Gastroesophageal sphincter (tissue), 4 donors: ENCODE results near the gene MYOF. TPM values are rescaled to one million over a fixed set of nuclear protein-coding genes. Genes with fewer than 3 reads are reported as not detected.
"Not testable (repeated sequence)": the region's sequence is repeated elsewhere in the genome, so short reads cannot be mapped to it uniquely, and the experiment has no call there.

Experiments used
- ATAC-seq: fragments of 150-250 bp; one replicate; pipeline ENCODE4 v1.9.1; 2016; ENCODE audit warnings: mild to moderate bottlenecking, moderate library complexity
- H3K27ac ChIP-seq, 4 donors: fragments of 200-600 bp; sonication (generic) in 3 of 4; 1 replicate in 3 of 4; 2 replicates in 1 of 4; pipeline ENCODE4 v1.5.1; 2016 to 2019
- H3K27me3 ChIP-seq: fragments of 200-600 bp; sonication (generic); one replicate; pipeline ENCODE4 v1.5.1; 2019
- H3K36me3 ChIP-seq, 2 donors: fragments of 200-600 bp; sonication (generic); one replicate each; pipeline ENCODE4 v1.5.1; 2019; ENCODE audit warnings: control low read depth in 1 of 2
- H3K4me1 ChIP-seq, 3 donors: fragments of 200-600 bp; sonication (generic); 1 replicate in 2 of 3; 2 replicates in 1 of 3; pipeline ENCODE4 v1.5.1; 2016 to 2019; ENCODE audit warnings: control low read depth in 2 of 3
- H3K4me3 ChIP-seq, 2 donors: fragments of 200-600 bp; sonication (generic); one replicate each; pipeline ENCODE4 v1.5.1; 2019; ENCODE audit warnings: mild to moderate bottlenecking in 1 of 2, moderate library complexity in 1 of 2
- H3K9me3 ChIP-seq, 3 donors: fragments of 200-600 bp; sonication (generic); one replicate each; pipeline ENCODE4 v1.5.1; 2017 to 2019; ENCODE audit warnings: control low read depth in 2 of 3
- CTCF ChIP-seq, 4 experiments: fragments of 200-600 bp in 2 of 4; fragments of 450-650 bp in 2 of 4; sonication (generic) in 1 of 4; IDR thresholded peaks; one replicate each; pipeline ENCODE4 v1.5.1; 2017 to 2019; ENCODE audit warnings: antibody characterized with exemption in 4 of 4, mild to moderate bottlenecking in 2 of 4, moderate library complexity in 2 of 4
- EP300 ChIP-seq: sonication (generic); formaldehyde crosslinking; IDR thresholded peaks from one replicate; pipeline ENCODE4 v1.6.1; 2017; ENCODE audit warnings: antibody characterized with exemption, mild to moderate bottlenecking
- POLR2A ChIP-seq, 2 donors: fragments of 450-650 bp; IDR thresholded peaks; one replicate each; pipeline ENCODE4 v1.6.1; 2017; ENCODE audit warnings: antibody characterized with exemption in 2 of 2, mild to moderate bottlenecking in 2 of 2, moderate library complexity in 1 of 2
- POLR2AphosphoS5 ChIP-seq: sonication (generic); formaldehyde crosslinking; IDR thresholded peaks from one replicate; pipeline ENCODE4 v1.6.1; 2017; ENCODE audit warnings: antibody characterized with exemption
- WGBS, 2 donors: methylation state at CpG; one replicate each; pipeline ENCODE4 v1.1.5; 2018; ENCODE audit warnings: low coverage in 1 of 2; 5-methylcytosine and 5-hydroxymethylcytosine counted together
- total RNA-seq, 4 donors: library from RNA; depleted of rRNA; stranded (reverse); fragments of >200 nt; gene quantifications; one replicate each; pipeline ENCODE4 v1.1.0, GENCODE V29; 2016

MYOF gene
- total RNA-seq, 4 donors from 2014 or later: 98.0 to 157 (median 126) TPM

- WGBS, 2 donors: 64 to 76% methylated on average over 4 to 6 of the region's 6 CpGs
- H3K27me3 ChIP-seq: no peaks in the 10 kb centered on the region
Observed at GRCh38 chr10:93447019-93447418, 35.1 kb downstream of the MYOF start.

GRCh38 chr10:93445978-93446720 is 36.0 kb downstream of the MYOF start:
- Histone ChIP-seq H3K9me3 (no peaks in the 10 kb centered on the region), H3K36me3 (peaks cover 0 to 29% of the 10 kb centered on the region in 2 donors), H3K27ac (peak overlapping the region; percentile 94 to 100 (median 98)), H3K4me1 (peaks cover 24 to 58% (median 40%) of the 10 kb centered on the region in 3 donors), H3K27me3 (no peaks in the 10 kb centered on the region), H3K4me3 (no peak overlapping the region)
- no peak for TF ChIP-seq CTCF (IDR thresholded peaks at IDR 0.05)
- TF ChIP-seq EP300: no peak
- TF ChIP-seq POLR2A (IDR thresholded peaks at IDR 0.05): no peak
- no peak for TF ChIP-seq POLR2AphosphoS5
- 49 to 56% methylated on average over 4 to 7 of the region's 7 CpGs for WGBS, 2 donors
- no peak for ATAC-seq

More at GRCh38 chr10:93447019-93447418, 35.1 kb downstream of the MYOF start:
- peak overlapping the region in 3 of 4 donors; percentile 94 to 99 (median 97) for H3K27ac ChIP-seq
- H3K4me1 ChIP-seq: peaks cover 24 to 49% (median 34%) of the 10 kb centered on the region in 3 donors
- no peak for ATAC-seq
- TF ChIP-seq POLR2AphosphoS5: no peak
- TF ChIP-seq CTCF (IDR thresholded peaks at IDR 0.05): no peak
- TF ChIP-seq POLR2A (IDR thresholded peaks at IDR 0.05): no peak
- no peak for TF ChIP-seq EP300
- H3K4me3 ChIP-seq: no peak overlapping the region
- peaks cover 0 to 37% of the 10 kb centered on the region in 2 donors for H3K36me3 ChIP-seq
- H3K9me3 ChIP-seq: no peaks in the 10 kb centered on the region

GRCh38 chr10:93445097-93445960 is 36.8 kb downstream of the MYOF start:
- 22% methylated on average over 6 of the region's 8 CpGs; no CpG with 5 or more reads in 1 of the 2 donors for WGBS, 2 donors
- Histone ChIP-seq H3K4me1 (peaks cover 31 to 66% (median 48%) of the 10 kb centered on the region in 3 donors), H3K9me3 (no peaks in the 10 kb centered on the region), H3K36me3 (peaks cover 0 to 21% of the 10 kb centered on the region in 2 donors), H3K27me3 (no peaks in the 10 kb centered on the region), H3K4me3 (no peak overlapping the region), H3K27ac (peak overlapping the region; percentile 94 to 100 (median 98))
- ATAC-seq: peak; percentile 95
- peak; percentile 36 to 68 for TF ChIP-seq POLR2A (IDR thresholded peaks at IDR 0.05)
- no peak for TF ChIP-seq EP300
- TF ChIP-seq POLR2AphosphoS5: peak; percentile 96
- peak in 1 of 4 experiments; percentile 11 for TF ChIP-seq CTCF (IDR thresholded peaks at IDR 0.05)

- Histone ChIP-seq H3K9me3 (no peaks in the 10 kb centered on the region), H3K36me3 (peaks cover 0 to 2% of the 10 kb centered on the region in 2 donors), H3K4me3 (no peak overlapping the region), H3K27ac (peak overlapping the region; percentile 94 to 100 (median 98)), H3K27me3 (no peaks in the 10 kb centered on the region), H3K4me1 (peaks cover 44 to 85% (median 64%) of the 10 kb centered on the region in 3 donors)
- no peak for ATAC-seq
- WGBS, 2 donors: 29 to 33% methylated on average over 1 of the region's 1 CpG
- TF ChIP-seq POLR2AphosphoS5 (no peak), EP300 (no peak), CTCF (IDR thresholded peaks at IDR 0.05) (no peak), POLR2A (IDR thresholded peaks at IDR 0.05) (no peak)
Observed at GRCh38 chr10:93443481-93443880, 38.7 kb downstream of the MYOF start.

GRCh38 chr10:93442721-93443120 is 39.4 kb downstream of the MYOF start:
- Histone ChIP-seq H3K27ac (peak overlapping the region; percentile 94 to 100 (median 98)), H3K4me1 (peaks cover 48 to 92% (median 72%) of the 10 kb centered on the region in 3 donors)
- not testable (repeated sequence) for H3K9me3 ChIP-seq, H3K36me3 ChIP-seq, ATAC-seq, H3K4me3 ChIP-seq, H3K27me3 ChIP-seq
- 82 to 92% methylated on average over 2 to 8 of the region's 10 CpGs for WGBS, 2 donors
